Germinal center (tissue), 1 donor: ENCODE data around the gene DR1.
A peak's percentile ranks its signal among the peaks of the same experiment; 100 is the strongest.
"Not testable (repeated sequence)": the region's sequence is repeated elsewhere in the genome, so short reads cannot be mapped to it uniquely, and the experiment has no call there.

Source experiments
- DNase-seq: peaks from one replicate; pipeline ENCODE4 v3.0.0; 2012; ENCODE audit warnings: mixed read lengths, low spot score

DR1 gene

GRCh38 chr1:93340090-93340489 is 5.6 kb upstream of the DR1 start:
- DNase-seq = no peak

GRCh38 chr1:93344484-93344883 is 1.2 kb upstream of the DR1 start:
- DNase-seq = no peak

- no peak for DNase-seq
Observed at GRCh38 chr1:93344886-93345632, 648 bp upstream of the DR1 start.

- DNase-seq = peak; percentile 49
Observed at GRCh38 chr1:93346421-93346993, 800 bp downstream of the DR1 start.

- DNase-seq = no peak
Observed at GRCh38 chr1:93347334-93347899, 1.7 kb downstream of the DR1 start.

GRCh38 chr1:93348104-93348728 is 2.5 kb downstream of the DR1 start:
- no peak for DNase-seq

- DNase-seq = no peak
Observed at GRCh38 chr1:93349231-93350135, 3.8 kb downstream of the DR1 start.

GRCh38 chr1:93350322-93350721 is 4.6 kb downstream of the DR1 start:
- no peak for DNase-seq

- DNase-seq = no peak
Observed at GRCh38 chr1:93350875-93351274, 5.2 kb downstream of the DR1 start.

- not testable (repeated sequence) for DNase-seq
Observed at GRCh38 chr1:93351346-93351745, 5.6 kb downstream of the DR1 start.

- DNase-seq = no peak
Observed at GRCh38 chr1:93352376-93352775, 6.7 kb downstream of the DR1 start.

GRCh38 chr1:93353286-93353685 is 7.6 kb downstream of the DR1 start:
- no peak for DNase-seq

GRCh38 chr1:93354749-93355148 is 9.0 kb downstream of the DR1 start:
- no peak for DNase-seq

GRCh38 chr1:93357242-93357641 is 11.5 kb downstream of the DR1 start:
- no peak for DNase-seq

- no peak for DNase-seq
Observed at GRCh38 chr1:93358293-93358692, 12.6 kb downstream of the DR1 start.

GRCh38 chr1:93360111-93360510 is 14.4 kb downstream of the DR1 start:
- DNase-seq = no peak

GRCh38 chr1:93362237-93362636 is 16.5 kb downstream of the DR1 start:
- no peak for DNase-seq

- DNase-seq = no peak
Observed at GRCh38 chr1:93365813-93366212, 20.1 kb downstream of the DR1 start.

GRCh38 chr1:93369734-93370133 is 24.0 kb downstream of the DR1 start:
- DNase-seq = no peak

GRCh38 chr1:93374334-93375106 is 28.8 kb downstream of the DR1 start:
- DNase-seq = no peak

GRCh38 chr1:93384656-93385055 is 38.9 kb downstream of the DR1 start:
- DNase-seq = no peak
